ENCODE measurements around the gene DNAH10. TPM values are rescaled to one million over a fixed set of nuclear protein-coding genes. Genes with fewer than 3 reads are reported as not detected.

The DNAH10 gene
- total RNA-seq, 1 experiment from 2014 or later = 0.17 TPM

DNA sequence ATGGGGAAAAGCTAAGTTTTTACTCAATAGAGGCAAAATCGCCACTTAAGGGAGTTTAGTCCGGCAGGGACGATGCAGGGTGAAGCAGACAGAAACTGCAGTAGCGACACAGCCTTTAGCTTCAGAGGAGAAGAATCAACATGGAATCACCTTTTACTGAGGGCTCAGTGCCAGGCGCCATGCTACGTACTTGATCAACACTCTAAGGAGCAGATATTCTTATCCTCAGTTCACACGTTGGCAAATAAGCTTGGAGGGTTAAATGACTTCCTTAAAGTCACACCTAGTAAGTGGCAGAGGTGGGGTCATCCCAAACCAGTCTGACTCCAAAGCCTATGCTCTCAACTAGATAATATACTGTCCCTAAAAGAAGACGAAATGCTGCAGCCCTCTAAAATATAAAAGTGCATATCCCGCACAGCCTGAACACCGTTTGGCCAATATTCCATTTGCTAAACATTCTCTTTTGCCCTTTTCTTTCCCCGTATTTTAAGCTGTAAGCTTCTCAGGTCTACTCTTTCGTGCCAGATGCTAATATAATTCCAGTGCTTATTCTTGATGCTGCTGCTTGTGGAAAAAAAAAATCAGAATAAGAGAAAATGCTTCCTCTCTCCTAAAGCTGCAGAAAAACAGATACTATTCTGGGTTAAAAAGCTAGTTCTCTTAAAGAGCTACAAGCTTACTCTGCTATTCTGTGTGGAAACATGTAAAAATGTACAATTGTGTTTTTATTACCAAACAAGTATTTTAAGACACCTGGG lies 199.7 kb downstream of the DNAH10 start:
- Histone ChIP-seq H2BK15ac (ENCODE audit: low read depth, low read length) (no peak overlapping the region), H3K27ac (ENCODE audit: insufficient read length, low read depth, low read length) (no peak overlapping the region), H3K18ac (ENCODE audit: insufficient read length, low read depth, low read length) (no peak overlapping the region), H2AFZ (ENCODE audit: low read length) (no peak overlapping the region), H4K8ac (replicated peaks; ENCODE audit: insufficient read length, low read depth, low read length) (no peak overlapping the region), H3K79me2 (ENCODE audit: insufficient read depth, low read length) (no peaks in the 10 kb centered on the region), H3K4me1 (ENCODE audit: insufficient read depth, low read length) (no peaks in the 10 kb centered on the region), H2AK5ac (ENCODE audit: insufficient read length, low read length) (no peak overlapping the region), H4K20me1 (ENCODE audit: control insufficient read depth, insufficient read depth, insufficient read length) (no peaks in the 10 kb centered on the region), H3K9me3 (ENCODE audit: control insufficient read depth, low read depth, low read length) (no peaks in the 10 kb centered on the region), H2BK12ac (ENCODE audit: insufficient read length, low read depth, low read length) (no peak overlapping the region), H3K27me3 (ENCODE audit: insufficient read depth, low read length) (peaks cover 49% of the 10 kb centered on the region), H4K91ac (ENCODE audit: insufficient read length, low read depth, low read length) (no peak overlapping the region), H3T11ph (ENCODE audit: low read length) (no peak overlapping the region), H2BK5ac (ENCODE audit: insufficient read length, low read length) (no peak overlapping the region), H3K23ac (ENCODE audit: insufficient read length, low read depth, low read length) (no peak overlapping the region), H4K5ac (ENCODE audit: insufficient read length, low read depth, low read length) (no peak overlapping the region), H3K56ac (ENCODE audit: insufficient read length, low read depth, low read length) (no peak overlapping the region), H3K23me2 (ENCODE audit: insufficient read length, low read depth, low read length, poor library complexity, severe bottlenecking) (no peaks in the 10 kb centered on the region), H3K4ac (ENCODE audit: low read depth, low read length) (no peak overlapping the region), H2BK20ac (ENCODE audit: low read depth, low read length, poor library complexity, severe bottlenecking) (no peak overlapping the region), H3K9ac (ENCODE audit: extremely low read depth, insufficient read length, low read length) (no peak overlapping the region), H3K4me2 (ENCODE audit: insufficient read depth, insufficient read length, low read length) (no peak overlapping the region), H2BK120ac (ENCODE audit: low read depth, low read length, poor library complexity, severe bottlenecking) (no peak overlapping the region), H3K79me1 (ENCODE audit: insufficient read depth, low read depth, low read length, poor library complexity, severe bottlenecking) (no peaks in the 10 kb centered on the region), H3K14ac (ENCODE audit: insufficient read depth, low read length) (no peak overlapping the region)
- DNase-seq = no peak
- TF ChIP-seq, protein P1, sequence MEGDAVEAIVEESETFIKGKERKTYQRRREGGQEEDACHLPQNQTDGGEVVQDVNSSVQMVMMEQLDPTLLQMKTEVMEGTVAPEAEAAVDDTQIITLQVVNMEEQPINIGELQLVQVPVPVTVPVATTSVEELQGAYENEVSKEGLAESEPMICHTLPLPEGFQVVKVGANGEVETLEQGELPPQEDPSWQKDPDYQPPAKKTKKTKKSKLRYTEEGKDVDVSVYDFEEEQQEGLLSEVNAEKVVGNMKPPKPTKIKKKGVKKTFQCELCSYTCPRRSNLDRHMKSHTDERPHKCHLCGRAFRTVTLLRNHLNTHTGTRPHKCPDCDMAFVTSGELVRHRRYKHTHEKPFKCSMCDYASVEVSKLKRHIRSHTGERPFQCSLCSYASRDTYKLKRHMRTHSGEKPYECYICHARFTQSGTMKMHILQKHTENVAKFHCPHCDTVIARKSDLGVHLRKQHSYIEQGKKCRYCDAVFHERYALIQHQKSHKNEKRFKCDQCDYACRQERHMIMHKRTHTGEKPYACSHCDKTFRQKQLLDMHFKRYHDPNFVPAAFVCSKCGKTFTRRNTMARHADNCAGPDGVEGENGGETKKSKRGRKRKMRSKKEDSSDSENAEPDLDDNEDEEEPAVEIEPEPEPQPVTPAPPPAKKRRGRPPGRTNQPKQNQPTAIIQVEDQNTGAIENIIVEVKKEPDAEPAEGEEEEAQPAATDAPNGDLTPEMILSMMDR (conservative IDR thresholded peaks at IDR 0.05) = no peak
- Mint-ChIP-seq H3K27ac (no peak overlapping the region), H3K4me3 (no peak overlapping the region), H3K4me1 (no peaks in the 10 kb centered on the region), H3K27me3 (ENCODE audit: low read depth) (peaks cover 100% of the 10 kb centered on the region), H3K36me3 (ENCODE audit: insufficient read depth in 1 of 3, low read depth in 3 of 3) (no peaks in the 10 kb centered on the region), H3K9me3 (no peaks in the 10 kb centered on the region)
- no CpG with 5 or more reads among the region's 12 CpGs for WGBS (ENCODE audit: extremely low coverage, insufficient read length, low lambda C conversion rate)

Measured in H9 (cell line).